ENCODE measurements around the gene TCOF1. TPM values are rescaled to one million over a fixed set of nuclear protein-coding genes. Genes with fewer than 3 reads are reported as not detected.
"Not testable (repeated sequence)": the region's sequence is repeated elsewhere in the genome, so short reads cannot be mapped to it uniquely, and the experiment has no call there.

TCOF1 gene
- total RNA-seq, 2 donors from 2014 or later, result 17.3 to 68.5 TPM

DNA sequence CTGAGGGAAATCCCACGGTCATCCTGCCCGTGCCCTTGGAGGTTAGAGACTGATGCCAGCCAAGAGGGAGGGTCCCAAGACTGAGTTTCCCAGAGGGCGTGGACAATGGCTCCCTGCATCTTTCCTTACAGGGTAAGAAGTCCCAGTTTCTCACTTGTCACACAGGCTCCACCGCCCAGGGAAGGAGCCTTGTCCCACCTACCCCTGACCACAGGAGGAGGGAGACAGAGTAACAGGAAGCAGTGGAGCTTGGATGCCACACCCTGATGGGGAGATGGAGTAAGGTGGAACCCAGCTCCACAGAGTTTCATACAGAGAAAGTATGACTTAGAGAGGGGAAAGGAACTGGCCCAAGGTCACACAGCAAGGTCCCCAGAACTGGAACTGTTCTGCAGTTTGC lies 64.6 kb downstream of the TCOF1 start:
- Histone ChIP-seq H3K9me3 (no peaks in the 10 kb centered on the region), H3K27me3 (no peaks in the 10 kb centered on the region), H3K4me1 (no peaks in the 10 kb centered on the region), H3K36me3 (no peaks in the 10 kb centered on the region), H3K9ac (ENCODE audit: low read depth in 2 of 2, low read length in 2 of 2) (no peak overlapping the region), H3K4me3 (no peak overlapping the region), H3K27ac (no peak overlapping the region)
- no peak for TF ChIP-seq CTCF (IDR thresholded peaks at IDR 0.05)
- no peak for DNase-seq
- intact Hi-C loops (cut with DNase I), result no loop called here

GRCh38 chr5:150422758-150423157 lies 65.3 kb downstream of the TCOF1 start:
- H3K9ac ChIP-seq (ENCODE audit: low read depth in 2 of 2, low read length in 2 of 2), result no peak overlapping the region
- H3K36me3 ChIP-seq, result no peaks in the 10 kb centered on the region
- intact Hi-C loops (cut with DNase I), result no loop called here
- DNase-seq, result no peak
- no peak overlapping the region for H3K27ac ChIP-seq
- H3K27me3 ChIP-seq, result no peaks in the 10 kb centered on the region
- H3K4me3 ChIP-seq, result no peak overlapping the region
- H3K9me3 ChIP-seq, result no peaks in the 10 kb centered on the region
- H3K4me1 ChIP-seq, result no peaks in the 10 kb centered on the region
- no peak for TF ChIP-seq CTCF (IDR thresholded peaks at IDR 0.05)

- H3K9ac ChIP-seq (ENCODE audit: low read depth in 2 of 2, low read length in 2 of 2); H3K27ac ChIP-seq; DNase-seq; intact Hi-C loops (cut with DNase I); H3K9me3 ChIP-seq; H3K27me3 ChIP-seq; H3K4me3 ChIP-seq; H3K36me3 ChIP-seq; H3K4me1 ChIP-seq: not testable (repeated sequence)
These were observed 68.7 kb downstream of the TCOF1 start for GRCh38 chr5:150426165-150426564.

DNA sequence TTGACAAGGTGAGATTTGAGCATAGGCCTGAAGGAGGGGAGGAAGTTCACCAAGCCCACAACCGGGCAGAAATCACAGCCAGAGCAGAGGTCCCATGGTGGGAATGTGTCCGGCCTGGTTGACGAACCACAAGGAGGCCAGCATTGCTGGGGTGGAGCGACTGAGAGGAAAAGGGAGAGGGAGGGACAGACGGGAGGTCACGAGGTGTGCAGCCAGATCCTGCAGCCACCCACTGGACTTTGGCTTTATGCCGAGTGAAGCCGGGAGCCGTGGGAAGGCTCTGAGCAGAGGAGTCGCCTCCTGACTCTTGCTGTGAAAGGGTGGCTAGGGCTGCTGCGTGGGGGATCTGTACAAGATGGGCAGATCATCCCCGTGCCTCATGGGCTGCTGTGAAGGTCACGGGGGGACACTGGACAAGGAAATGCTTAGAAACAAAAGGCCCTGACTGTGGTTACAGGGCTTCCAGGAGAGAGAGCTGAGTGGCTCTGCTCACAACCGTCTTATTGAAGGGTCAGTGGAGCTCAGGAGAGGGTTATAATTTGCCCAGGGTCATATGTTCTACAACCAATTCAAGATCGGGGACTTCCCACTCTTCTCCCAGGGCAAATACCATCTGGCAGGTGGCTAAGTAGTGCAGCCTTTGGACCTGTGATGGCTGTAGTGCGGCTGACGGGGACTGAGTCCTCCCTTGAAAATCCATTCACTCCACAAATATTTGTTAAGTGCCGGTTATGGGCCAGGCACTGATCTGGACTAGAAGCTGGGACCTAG lies 70.8 kb downstream of the TCOF1 start:
- intact Hi-C loops (cut with DNase I), result no loop called here
- H3K27me3 ChIP-seq, result no peaks in the 10 kb centered on the region
- H3K9ac ChIP-seq (ENCODE audit: low read depth in 2 of 2, low read length in 2 of 2), result peak overlapping the region in 1 of 2 donors; percentile 44
- TF ChIP-seq CTCF (IDR thresholded peaks at IDR 0.05), result no peak
- no peaks in the 10 kb centered on the region for H3K4me1 ChIP-seq
- H3K36me3 ChIP-seq, result no peaks in the 10 kb centered on the region
- peak; percentile 59 for DNase-seq
- no peaks in the 10 kb centered on the region for H3K9me3 ChIP-seq
- peak overlapping the region; percentile 65 for H3K27ac ChIP-seq
- no peak overlapping the region for H3K4me3 ChIP-seq

DNA sequence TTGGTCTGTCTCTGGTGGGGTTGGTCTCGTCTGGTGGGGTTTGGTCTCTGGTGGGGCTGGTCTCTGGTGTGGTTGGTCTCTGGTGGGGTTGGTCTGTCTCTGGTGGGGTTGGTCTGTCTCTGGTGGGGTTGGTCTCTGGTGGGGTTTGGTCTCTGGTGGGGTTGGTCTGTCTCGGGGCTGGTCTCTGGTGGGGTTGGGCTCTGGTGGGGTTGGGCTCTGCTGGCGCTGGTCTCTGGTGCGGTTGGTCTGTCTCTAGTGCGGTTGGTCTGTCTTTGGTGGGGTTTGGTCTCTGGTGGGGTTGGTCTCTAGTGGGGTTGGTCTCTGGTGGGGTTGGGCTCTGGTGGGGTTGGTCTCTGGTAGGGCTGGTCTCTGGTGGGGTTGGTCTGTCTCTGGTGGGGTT lies 71.5 kb downstream of the TCOF1 start:
- Histone ChIP-seq H3K4me3 (no peak overlapping the region), H3K27ac (no peak overlapping the region), H3K9me3 (no peaks in the 10 kb centered on the region), H3K4me1 (no peaks in the 10 kb centered on the region), H3K9ac (ENCODE audit: low read depth in 2 of 2, low read length in 2 of 2) (no peak overlapping the region), H3K36me3 (no peaks in the 10 kb centered on the region), H3K27me3 (no peaks in the 10 kb centered on the region)
- TF ChIP-seq CTCF (IDR thresholded peaks at IDR 0.05), result no peak
- intact Hi-C loops (cut with DNase I), result no loop called here
- DNase-seq, result no peak

DNA sequence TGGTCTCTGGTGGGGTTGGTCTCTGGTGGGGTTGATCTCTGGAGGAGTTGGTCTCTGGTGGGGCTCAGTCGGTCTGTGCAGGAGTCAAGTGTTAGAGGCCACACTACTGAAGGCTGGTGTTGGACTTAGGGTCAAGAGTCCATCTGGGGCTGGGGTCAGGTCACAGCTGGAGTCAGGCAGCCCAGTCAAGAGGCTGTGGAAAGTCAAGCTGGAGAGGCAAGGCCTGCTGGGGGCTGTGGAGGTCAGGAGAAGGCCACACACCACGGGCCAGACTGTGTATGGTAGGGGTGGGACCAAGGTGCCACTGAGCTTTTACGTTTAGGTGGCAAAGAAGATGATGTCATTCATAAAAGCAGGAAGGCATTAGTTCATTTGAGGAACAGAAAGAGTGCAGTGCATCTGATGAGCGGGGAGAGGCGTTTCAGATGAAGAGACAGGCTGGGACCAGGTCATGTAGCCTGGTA lies 71.9 kb downstream of the TCOF1 start:
- H3K4me3 ChIP-seq, result no peak overlapping the region
- intact Hi-C loops (cut with DNase I), result no loop called here
- TF ChIP-seq CTCF (IDR thresholded peaks at IDR 0.05), result no peak
- H3K27me3 ChIP-seq, result no peaks in the 10 kb centered on the region
- DNase-seq, result no peak
- no peaks in the 10 kb centered on the region for H3K4me1 ChIP-seq
- no peaks in the 10 kb centered on the region for H3K9me3 ChIP-seq
- no peak overlapping the region for H3K27ac ChIP-seq
- no peaks in the 10 kb centered on the region for H3K36me3 ChIP-seq
- H3K9ac ChIP-seq (ENCODE audit: low read depth in 2 of 2, low read length in 2 of 2), result no peak overlapping the region

Data from colonic mucosa (tissue), 4 donors.